GM18951 (cell line): ENCODE measurements around the gene CD1D.

Experiments
- POLR2A ChIP-seq: IDR thresholded peaks from 4 replicates; pipeline ENCODE4 v1.6.1; 2011; ENCODE audit warnings: mild to moderate bottlenecking; ENCODE audit not compliant: insufficient read length, insufficient read depth; ENCODE audit errors: extremely low read depth
- in situ Hi-C: fragments of 300-500 bp; cut with MboI; formaldehyde crosslinking; loops from one replicate; pipeline ENCODE4 v1.12.0; 2022; ENCODE audit warnings: low sequenced_read_pairs, mixed read lengths, inconsistent platforms; ENCODE audit not compliant: unreplicated experiment

Gene CD1D

DNA sequence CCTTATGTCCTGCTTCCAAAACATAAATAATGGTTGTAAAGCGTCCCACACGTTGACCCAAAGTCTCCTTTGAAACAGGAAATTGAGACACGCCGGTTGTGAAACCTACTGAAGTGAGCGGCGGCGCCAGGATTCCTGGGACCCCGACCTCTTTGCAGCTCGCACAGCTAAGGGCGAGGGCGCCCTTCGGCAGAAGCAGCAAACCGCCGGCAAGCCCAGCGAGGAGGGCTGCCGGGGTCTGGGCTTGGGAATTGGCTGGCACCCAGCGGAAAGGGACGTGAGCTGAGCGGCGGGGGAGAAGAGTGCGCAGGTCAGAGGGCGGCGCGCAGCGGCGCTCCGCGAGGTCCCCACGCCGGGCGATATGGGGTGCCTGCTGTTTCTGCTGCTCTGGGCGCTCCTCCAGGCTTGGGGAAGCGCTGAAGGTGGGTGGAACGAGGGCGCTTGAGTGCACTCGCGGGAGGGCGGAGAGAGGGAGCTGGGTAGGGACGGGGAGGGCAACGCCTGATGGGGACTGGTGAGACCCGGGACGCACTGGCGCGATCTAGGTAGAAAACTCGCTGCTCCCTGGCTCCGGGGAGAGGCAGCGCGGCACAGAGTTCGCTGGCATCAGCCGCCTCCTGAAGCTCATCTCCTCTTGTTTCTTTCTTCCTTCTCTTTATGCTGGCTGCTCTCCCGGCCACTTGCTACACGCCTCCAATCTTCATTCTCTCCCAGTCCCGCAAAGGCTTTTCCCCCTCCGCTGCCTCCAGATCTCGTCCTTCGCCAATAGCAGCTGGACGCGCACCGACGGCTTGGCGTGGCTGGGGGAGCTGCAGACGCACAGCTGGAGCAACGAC is at the start of gene CD1D:
TSS of gene CD1D (plus strand) at position 155 of the 836 bp plus-strand sequence. CDS start at position 362, 207 bp downstream.
- in situ Hi-C loops, result no loop called here
- TF ChIP-seq POLR2A, result no peak

- in situ Hi-C loops, result no loop called here
- TF ChIP-seq POLR2A, result no peak
Measured at GRCh38 chr1:158131217-158131616, 49.5 kb upstream of the CD1D start.

DNA sequence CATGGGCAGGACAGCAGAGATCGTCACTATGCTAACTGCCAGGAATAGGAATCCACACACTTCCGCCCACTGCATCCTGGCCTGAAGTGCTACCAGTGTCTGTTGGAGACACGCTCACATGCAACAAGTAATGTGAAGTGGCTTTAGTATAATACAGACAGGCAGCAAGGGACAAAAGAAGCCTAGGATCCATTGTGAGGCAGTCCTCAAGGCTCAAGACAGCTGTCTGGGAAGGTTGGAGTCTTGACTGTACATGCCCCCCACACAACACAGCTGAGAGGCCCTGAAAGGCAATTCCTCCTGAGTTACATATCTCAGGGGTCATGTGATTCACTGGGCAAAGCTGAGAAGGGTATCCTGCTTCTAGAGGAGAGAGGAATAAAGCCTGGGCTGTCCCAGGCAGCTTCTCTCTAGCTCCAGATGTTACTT is 39.9 kb upstream of the CD1D start:
- TF ChIP-seq POLR2A, result no peak
- in situ Hi-C loops, result no loop called here

DNA sequence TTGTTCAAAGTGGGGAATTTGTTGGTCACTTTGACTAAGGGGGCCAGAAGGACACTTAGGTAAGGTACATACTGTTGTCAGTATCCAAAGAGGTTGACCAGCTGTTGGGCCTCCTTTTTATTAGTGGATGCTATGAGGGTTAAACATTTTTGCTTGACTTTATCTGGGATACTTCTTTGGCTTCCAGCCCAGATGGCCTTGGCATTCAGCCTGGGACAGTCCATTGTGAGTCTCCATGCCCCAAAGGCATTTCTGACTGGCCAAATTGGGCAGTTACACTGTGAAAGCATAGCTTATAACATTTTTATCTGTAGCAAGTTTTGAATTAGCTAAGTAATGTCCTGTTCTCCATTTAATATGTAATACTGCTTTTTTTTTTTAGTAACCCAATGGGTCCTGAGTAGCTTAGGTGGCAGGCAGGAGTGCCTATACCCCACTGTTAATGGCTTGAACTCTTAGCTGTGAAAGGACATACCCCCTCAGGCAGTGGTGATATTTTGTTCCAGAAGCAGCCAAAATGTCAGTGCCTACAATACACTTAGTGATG is 35.4 kb upstream of the CD1D start:
- TF ChIP-seq POLR2A, result no peak
- in situ Hi-C loops, result no loop called here

- TF ChIP-seq POLR2A, result no peak
- in situ Hi-C loops, result no loop called here
Measured at GRCh38 chr1:158146165-158146564, 34.5 kb upstream of the CD1D start.

DNA sequence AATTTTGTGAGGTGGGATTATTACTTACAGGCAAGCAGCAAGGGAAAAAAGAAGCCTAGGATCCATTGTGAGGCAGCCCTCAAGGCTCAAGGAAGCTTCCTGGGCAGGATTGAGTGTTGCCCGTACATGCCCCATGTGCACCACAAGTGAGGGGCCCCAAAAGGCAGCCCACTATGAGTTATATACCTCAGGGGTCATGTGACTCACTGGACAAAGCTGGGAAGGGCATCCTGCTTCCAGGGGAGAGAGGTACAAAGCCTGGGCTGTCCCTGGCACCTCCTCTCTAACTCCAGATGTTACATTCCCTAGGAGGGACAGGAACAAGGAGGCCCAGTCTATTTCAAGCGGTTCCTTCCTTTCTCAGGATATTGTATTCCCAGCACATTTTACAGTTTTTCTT is 34.0 kb upstream of the CD1D start:
- in situ Hi-C loops, result no loop called here
- no peak for TF ChIP-seq POLR2A

DNA sequence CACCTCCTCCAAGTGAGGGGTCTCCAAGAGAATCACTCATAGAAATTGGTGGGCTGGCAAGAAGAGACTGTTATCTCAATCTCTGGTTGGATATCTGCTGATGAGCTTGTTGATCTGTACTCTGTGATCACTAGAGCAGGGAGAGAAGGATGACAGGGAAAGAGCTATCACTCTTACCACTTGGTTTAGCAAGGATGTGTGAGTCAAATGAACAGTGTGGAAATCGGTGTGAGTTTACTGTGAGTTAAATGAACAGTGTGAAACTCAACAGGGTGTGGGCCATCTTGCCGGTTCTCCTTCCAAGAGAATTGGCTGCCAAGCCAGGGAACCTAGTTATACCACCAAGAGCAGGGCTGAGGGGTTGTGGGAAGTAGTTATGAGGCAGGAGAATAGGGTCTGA is 33.3 kb upstream of the CD1D start:
- in situ Hi-C loops, result no loop called here
- no peak for TF ChIP-seq POLR2A

GRCh38 chr1:158147869-158148268 is 32.8 kb upstream of the CD1D start:
- in situ Hi-C loops, result no loop called here
- TF ChIP-seq POLR2A, result no peak

GRCh38 chr1:158148468-158148867 is 32.2 kb upstream of the CD1D start:
- in situ Hi-C loops, result no loop called here

GRCh38 chr1:158149175-158149574 is 31.5 kb upstream of the CD1D start:
- no peak for TF ChIP-seq POLR2A
- in situ Hi-C loops, result no loop called here

More at GRCh38 chr1:158148468-158148867, 32.2 kb upstream of the CD1D start:
- no peak for TF ChIP-seq POLR2A

DNA sequence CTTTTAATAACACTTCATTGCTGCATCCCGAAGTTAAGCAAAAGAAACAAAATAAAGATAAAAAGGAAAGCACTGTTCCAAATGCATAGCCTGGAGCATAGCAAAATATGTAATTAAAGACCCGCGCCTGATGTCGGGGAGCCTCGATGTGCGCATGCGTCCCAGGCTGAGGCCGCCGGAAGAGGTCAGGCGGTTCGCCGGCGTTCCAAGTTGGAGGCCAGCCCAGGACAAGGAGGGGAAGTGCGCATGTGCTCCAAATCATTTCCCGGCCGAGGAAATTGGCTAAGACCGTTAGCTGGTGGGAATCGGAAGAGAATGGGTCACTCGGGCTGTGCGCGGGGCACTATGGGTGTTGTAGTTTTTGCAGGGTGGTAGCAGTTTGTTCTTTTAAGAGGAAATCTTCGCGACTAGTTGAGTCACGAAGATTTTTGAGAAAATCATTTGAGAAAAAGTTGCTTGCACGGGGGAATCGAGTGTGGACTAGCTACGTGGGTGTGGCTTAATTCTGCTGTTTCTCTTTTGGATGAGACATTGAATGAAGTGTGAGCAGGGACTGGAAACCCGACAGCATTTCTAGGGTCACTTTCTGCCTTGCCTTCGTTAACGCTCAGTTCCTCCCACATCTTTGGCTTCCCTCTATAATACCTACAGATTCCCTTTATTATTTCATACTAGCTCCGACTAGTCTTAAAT is 31.0 kb upstream of the CD1D start:
- in situ Hi-C loops, result no loop called here
- no peak for TF ChIP-seq POLR2A

DNA sequence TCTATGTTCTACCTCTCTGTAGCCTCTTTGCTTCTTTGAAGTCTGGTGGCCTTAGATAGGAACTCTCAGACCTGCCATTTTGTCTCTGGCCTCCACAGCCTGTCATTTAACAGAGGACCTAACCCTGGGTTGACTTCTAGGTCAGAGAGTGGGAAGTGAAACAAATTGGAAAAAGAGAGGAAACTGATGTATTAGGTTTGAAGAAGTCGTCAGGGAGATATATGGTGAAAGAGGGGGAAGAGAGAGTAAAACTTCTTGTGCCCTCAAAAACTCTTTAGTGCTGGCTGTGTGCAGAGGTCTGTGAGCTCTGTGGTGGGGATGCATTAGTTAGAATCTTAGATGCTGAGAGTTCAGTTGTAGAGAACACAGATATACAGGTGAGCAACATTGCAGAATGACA is 30.2 kb upstream of the CD1D start:
- no peak for TF ChIP-seq POLR2A
- in situ Hi-C loops, result no loop called here

- in situ Hi-C loops, result no loop called here
- TF ChIP-seq POLR2A, result no peak
Measured at GRCh38 chr1:158153179-158153578, 27.5 kb upstream of the CD1D start.

DNA sequence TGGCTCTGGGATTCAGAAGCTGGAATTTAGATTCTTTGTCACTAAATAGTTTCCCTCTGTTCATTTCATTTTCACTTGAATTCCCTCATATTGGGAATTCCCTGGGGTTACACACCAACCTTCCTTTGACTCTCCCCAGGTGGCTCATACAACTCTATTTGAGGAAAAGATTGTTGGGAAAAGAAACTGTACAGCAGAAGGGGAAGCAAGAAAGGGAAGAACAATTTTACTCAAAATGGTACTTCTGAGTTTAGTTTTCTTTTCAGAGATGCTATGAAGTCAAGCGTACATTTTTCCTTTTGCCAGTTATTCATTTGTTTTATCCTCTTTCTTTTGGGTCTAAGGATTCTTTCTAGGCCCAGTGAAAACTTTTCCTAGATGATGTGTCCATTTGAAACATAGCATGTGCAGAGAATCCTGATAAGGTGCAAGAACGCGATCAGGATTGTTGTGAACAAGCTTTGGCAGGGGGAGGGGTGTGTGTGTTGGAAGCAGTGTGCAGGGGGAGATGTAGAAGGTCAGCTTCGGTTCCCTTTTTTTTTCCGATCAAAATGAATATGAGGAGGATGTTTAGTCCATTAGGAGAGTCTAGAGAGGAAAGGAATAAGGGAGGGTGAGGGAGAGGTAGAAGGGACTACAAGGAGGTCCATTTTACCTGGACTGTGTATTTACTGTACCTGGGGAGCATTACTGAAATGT is 26.8 kb upstream of the CD1D start:
- no peak for TF ChIP-seq POLR2A

GRCh38 chr1:158154501-158154900 is 26.2 kb upstream of the CD1D start:
- TF ChIP-seq POLR2A, result no peak
- in situ Hi-C loops, result no loop called here

More for the DNA sequence above, 26.8 kb upstream of the CD1D start:
- in situ Hi-C loops, result no loop called here
